ENCODE data around the gene EPB41.
"Not testable (repeated sequence)": the region's sequence is repeated elsewhere in the genome, so short reads cannot be mapped to it uniquely, and the experiment has no call there.

The EPB41 gene

GRCh38 chr1:29057700-29058099, 143.3 kb downstream of the EPB41 start:
- no peak for DNase-seq

- no peak for DNase-seq
These were observed 148.0 kb downstream of the EPB41 start for GRCh38 chr1:29062157-29062942.

GRCh38 chr1:29064064-29064463, 149.7 kb downstream of the EPB41 start:
- DNase-seq, result no peak

GRCh38 chr1:29077155-29077554, 162.8 kb downstream of the EPB41 start:
- DNase-seq, result no peak

GRCh38 chr1:29079916-29080629, 165.7 kb downstream of the EPB41 start:
- not testable (repeated sequence) for DNase-seq

- no peak for DNase-seq
These were observed 166.8 kb downstream of the EPB41 start for GRCh38 chr1:29081201-29081600.

GRCh38 chr1:29082519-29082918, 168.2 kb downstream of the EPB41 start:
- no peak for DNase-seq

- no peak for DNase-seq
These were observed 169.2 kb downstream of the EPB41 start for GRCh38 chr1:29083317-29084195.

- DNase-seq, result no peak
These were observed 169.8 kb downstream of the EPB41 start for GRCh38 chr1:29084196-29084521.

- no peak for DNase-seq
These were observed 176.7 kb downstream of the EPB41 start for GRCh38 chr1:29090937-29091618.

GRCh38 chr1:29092704-29093103, 178.3 kb downstream of the EPB41 start:
- DNase-seq, result not testable (repeated sequence)

GRCh38 chr1:29094433-29094832, 180.1 kb downstream of the EPB41 start:
- DNase-seq, result peak; percentile 29

GRCh38 chr1:29094954-29095353, 180.6 kb downstream of the EPB41 start:
- peak; percentile 5 for DNase-seq

GRCh38 chr1:29096231-29096886, 182.0 kb downstream of the EPB41 start:
- DNase-seq, result peak; percentile 11

GRCh38 chr1:29099286-29099685, 184.9 kb downstream of the EPB41 start:
- DNase-seq, result no peak

GRCh38 chr1:29100487-29100886, 186.1 kb downstream of the EPB41 start:
- DNase-seq, result no peak

- no peak for DNase-seq
These were observed 191.5 kb downstream of the EPB41 start for GRCh38 chr1:29105822-29106221.

GRCh38 chr1:29108041-29108440, 193.7 kb downstream of the EPB41 start:
- DNase-seq, result not testable (repeated sequence)

GRCh38 chr1:29112705-29113412, 198.5 kb downstream of the EPB41 start:
- DNase-seq, result no peak

- DNase-seq, result no peak
These were observed 199.2 kb downstream of the EPB41 start for GRCh38 chr1:29113413-29114117.

- DNase-seq, result no peak
These were observed 200.3 kb downstream of the EPB41 start for GRCh38 chr1:29114654-29115053.

Measured in kidney glomerular epithelial cell (primary cell).